Activated CD8-positive, alpha-beta T cell treated with anti-CD3 and anti-CD28 coated beads for 36 hours (primary cell): ENCODE results near the gene DPPA3. TPM values are rescaled to one million over a fixed set of nuclear protein-coding genes. Genes with fewer than 3 reads are reported as not detected.

ENCODE experiments used
- ATAC-seq: fragments of 200-7000 bp; cut with Tn5 transposase; one replicate; pipeline ENCODE4 v1.10.0; 2021; ENCODE audit warnings: mild to moderate bottlenecking, moderate library complexity
- CTCF ChIA-PET: fragments of 350-600 bp; sonication (Branson Sonifier 250); formaldehyde crosslinking; loops from one replicate; lab custom pipeline; 2021; ENCODE audit warnings: antibody characterized with exemption; lab: Charles Lee
- POLR2A ChIA-PET: fragments of 350-600 bp; sonication (Branson Sonifier 250); formaldehyde crosslinking; loops from one replicate; lab custom pipeline; 2021; ENCODE audit warnings: antibody characterized with exemption; lab: Charles Lee
- DNase-seq: peaks from one replicate; pipeline ENCODE4 v3.0.0-alpha.2; 2020
- H3K27ac Mint-ChIP-seq: one replicate; pipeline ENCODE4 v1.8.0; 2021; ENCODE audit warnings: mild to moderate bottlenecking, mixed read lengths
- H3K27me3 Mint-ChIP-seq: one replicate; pipeline ENCODE4 v1.8.0; 2021; ENCODE audit warnings: mixed read lengths
- H3K36me3 Mint-ChIP-seq: one replicate; pipeline ENCODE4 v1.8.0; 2021; ENCODE audit warnings: low read depth, mixed read lengths
- H3K4me1 Mint-ChIP-seq: one replicate; pipeline ENCODE4 v1.8.0; 2021; ENCODE audit warnings: low read depth, mixed read lengths
- H3K4me3 Mint-ChIP-seq: one replicate; pipeline ENCODE4 v1.8.0; 2021; ENCODE audit warnings: mild to moderate bottlenecking, moderate library complexity, mixed read lengths
- H3K9me3 Mint-ChIP-seq: one replicate; pipeline ENCODE4 v1.8.0; 2021; ENCODE audit warnings: mixed read lengths
- CTCF ChIP-seq: fragments of 200-600 bp; IDR thresholded peaks from one replicate; pipeline ENCODE4 v1.8.0; 2022; ENCODE audit warnings: antibody characterized with exemption, mild to moderate bottlenecking
- intact Hi-C: fragments of 100-400 bp; cut with micrococcal nuclease; formaldehyde crosslinking; loops from one replicate; pipeline ENCODE4 v1.10.0; 2022
- total RNA-seq, 2 experiments: library from RNA; stranded (reverse); gene quantifications; one replicate each; pipeline ENCODE4 v1.2.3, GENCODE V29; 2021

The DPPA3 gene
- total RNA-seq, 2 experiments from 2014 or later: not detected

GRCh38 chr12:7709969-7710675, 1.1 kb upstream of the DPPA3 start:
- intact Hi-C loops: no loop called here
- H3K36me3 Mint-ChIP-seq: no peaks in the 10 kb centered on the region
- no peak for TF ChIP-seq CTCF
- H3K27me3 Mint-ChIP-seq: no peaks in the 10 kb centered on the region
- no peak for ATAC-seq
- H3K4me3 Mint-ChIP-seq: no peak overlapping the region
- H3K9me3 Mint-ChIP-seq: no peaks in the 10 kb centered on the region
- no peaks in the 10 kb centered on the region for H3K4me1 Mint-ChIP-seq
- CTCF ChIA-PET: no interaction called here
- no peak for DNase-seq
- POLR2A ChIA-PET: no interaction called here
- H3K27ac Mint-ChIP-seq: no peak overlapping the region

GRCh38 chr12:7712841-7713442, 1.7 kb downstream of the DPPA3 start:
- no peaks in the 10 kb centered on the region for H3K36me3 Mint-ChIP-seq
- no peak overlapping the region for H3K4me3 Mint-ChIP-seq
- POLR2A ChIA-PET: no interaction called here
- H3K4me1 Mint-ChIP-seq: no peaks in the 10 kb centered on the region
- DNase-seq: no peak
- H3K27ac Mint-ChIP-seq: no peak overlapping the region
- no peaks in the 10 kb centered on the region for H3K9me3 Mint-ChIP-seq
- ATAC-seq: no peak
- no peak for TF ChIP-seq CTCF
- intact Hi-C loops: no loop called here
- CTCF ChIA-PET: no interaction called here
- peaks cover 2% of the 10 kb centered on the region for H3K27me3 Mint-ChIP-seq

- ChIA-PET POLR2A (no interaction called here), CTCF (interaction anchor here (0.9 kb wide), 1 partner anchor 74 kb away, joined by 3 read pairs; no protein-coding TSS in a partner anchor)
- no peaks in the 10 kb centered on the region for H3K36me3 Mint-ChIP-seq
- ATAC-seq: no peak
- no peaks in the 10 kb centered on the region for H3K9me3 Mint-ChIP-seq
- intact Hi-C loops: no loop called here
- peaks cover 4% of the 10 kb centered on the region for H3K27me3 Mint-ChIP-seq
- no peak overlapping the region for H3K27ac Mint-ChIP-seq
- no peaks in the 10 kb centered on the region for H3K4me1 Mint-ChIP-seq
- no peak for TF ChIP-seq CTCF
- H3K4me3 Mint-ChIP-seq: no peak overlapping the region
- no peak for DNase-seq
Measured at GRCh38 chr12:7716381-7716780, 5.1 kb downstream of the DPPA3 start.

GRCh38 chr12:7719946-7720730, 8.9 kb downstream of the DPPA3 start:
- TF ChIP-seq CTCF: no peak
- Mint-ChIP-seq H3K4me1 (no peaks in the 10 kb centered on the region), H3K9me3 (no peaks in the 10 kb centered on the region), H3K36me3 (no peaks in the 10 kb centered on the region), H3K27me3 (peaks cover 6% of the 10 kb centered on the region), H3K27ac (no peak overlapping the region), H3K4me3 (no peak overlapping the region)
- ChIA-PET CTCF (no interaction called here), POLR2A (no interaction called here)
- no peak for DNase-seq
- intact Hi-C loops: no loop called here
- ATAC-seq: no peak

GRCh38 chr12:7723926-7724325, 12.7 kb downstream of the DPPA3 start:
- POLR2A ChIA-PET: interaction anchor here (0.7 kb wide), 1 partner anchor 19 kb away, joined by 3 read pairs; no protein-coding TSS in a partner anchor
- no peak for TF ChIP-seq CTCF
- CTCF ChIA-PET: no interaction called here

More at GRCh38 chr12:7723926-7724325, 12.7 kb downstream of the DPPA3 start:
- intact Hi-C loops: no loop called here
- H3K36me3 Mint-ChIP-seq: no peaks in the 10 kb centered on the region
- H3K27me3 Mint-ChIP-seq: peaks cover 3% of the 10 kb centered on the region
- DNase-seq (no peak), ATAC-seq (no peak)
- no peak overlapping the region for H3K4me3 Mint-ChIP-seq
- no peaks in the 10 kb centered on the region for H3K4me1 Mint-ChIP-seq
- H3K9me3 Mint-ChIP-seq: no peaks in the 10 kb centered on the region
- H3K27ac Mint-ChIP-seq: no peak overlapping the region
